A673 (cell line): ENCODE measurements around the gene STXBP5L. TPM values are rescaled to one million over a fixed set of nuclear protein-coding genes. Genes with fewer than 3 reads are reported as not detected.
"Not testable (repeated sequence)": the region's sequence is repeated elsewhere in the genome, so short reads cannot be mapped to it uniquely, and the experiment has no call there.

Experiments used
- BruUV-seq: library from RNA; stranded (reverse); fragments of 400-500 nt; replicated peaks from 2 replicates; lab custom pipeline; 2021; lab: Mats Ljungman, UMichigan
- CTCF ChIA-PET: fragments of 300-600 bp; sonication (Branson Sonifier 250); formaldehyde crosslinking; loops from one replicate; lab custom pipeline; 2022; ENCODE audit warnings: antibody characterized with exemption; lab: Charles Lee
- POLR2A ChIA-PET: fragments of 300-600 bp; sonication (Branson Sonifier 250); formaldehyde crosslinking; loops from one replicate; lab custom pipeline; 2022; ENCODE audit warnings: antibody characterized with exemption; ENCODE audit not compliant: low non-redundant PET; lab: Charles Lee
- DNase-seq: peaks from one replicate; pipeline ENCODE4 v3.0.0-alpha.2; 2015; ENCODE audit warnings: low spot score
- H3K27ac ChIP-seq: fragments of 200-600 bp; sonication (generic); 2 replicates; pipeline ENCODE4 v1.5.1; 2016; ENCODE audit warnings: mixed run types, low read depth, mild to moderate bottlenecking, mixed read lengths, antibody characterized with exemption, low read length; ENCODE audit not compliant: poor library complexity, severe bottlenecking
- H3K27me3 ChIP-seq: fragments of 200-600 bp; sonication (generic); replicated peaks from 2 replicates; pipeline ENCODE4 v1.6.1; 2017; ENCODE audit warnings: mixed run types, low read depth, mild to moderate bottlenecking, mixed read lengths, antibody characterized with exemption, low read length; ENCODE audit not compliant: insufficient read depth, poor library complexity
- H3K36me3 ChIP-seq: fragments of 200-600 bp; sonication (generic); 2 replicates; pipeline ENCODE4 v1.6.1; 2016; ENCODE audit warnings: mixed run types, mild to moderate bottlenecking, mixed read lengths, antibody characterized with exemption, low read length; ENCODE audit not compliant: insufficient read depth, poor library complexity, severe bottlenecking
- H3K4me1 ChIP-seq: fragments of 200-600 bp; sonication (generic); 2 replicates; pipeline ENCODE4 v1.6.1; 2017; ENCODE audit warnings: mixed run types, mild to moderate bottlenecking, mixed read lengths, antibody characterized with exemption, low read length; ENCODE audit not compliant: insufficient read depth, poor library complexity, severe bottlenecking
- H3K4me3 ChIP-seq: fragments of 200-600 bp; sonication (generic); 2 replicates; pipeline ENCODE4 v1.5.1; 2016; ENCODE audit warnings: low read depth, mixed run types, mild to moderate bottlenecking, mixed read lengths, low read length; ENCODE audit not compliant: poor library complexity, severe bottlenecking
- H3K9me3 ChIP-seq: fragments of 200-600 bp; sonication (generic); 2 replicates; pipeline ENCODE4 v1.6.1; 2016; ENCODE audit warnings: mixed run types, low read depth, mild to moderate bottlenecking, mixed read lengths, antibody characterized with exemption, low read length; ENCODE audit not compliant: poor library complexity, severe bottlenecking
- CTCF ChIP-seq: fragments of 300-800, 200-600 bp; sonication (generic); conservative IDR thresholded peaks from 2 replicates; pipeline ENCODE4 v1.5.1; 2017; ENCODE audit warnings: low read depth, mild to moderate bottlenecking, antibody characterized with exemption, low read length, moderate library complexity, mixed read lengths
- EZH2 ChIP-seq: fragments of 200-600 bp; sonication (generic); IDR thresholded peaks from 2 replicates; pipeline ENCODE4 v1.6.1; 2017; ENCODE audit warnings: borderline replicate concordance, low read depth, mild to moderate bottlenecking, mixed read lengths, antibody characterized with exemption, low read length; ENCODE audit not compliant: poor library complexity, severe bottlenecking
- intact Hi-C: fragments of 100-400 bp; cut with micrococcal nuclease; formaldehyde crosslinking; loops from one replicate; pipeline ENCODE4 v1.10.0; 2022; ENCODE audit not compliant: unreplicated experiment
- total RNA-seq: library from RNA; stranded (reverse); gene quantifications from 2 replicates; pipeline ENCODE4 v1.2.3, GENCODE V29; 2021

The STXBP5L gene
- total RNA-seq, 1 experiment from 2014 or later, result not detected

GRCh38 chr3:121330634-121331033, 422.6 kb downstream of the STXBP5L start:
- ChIA-PET POLR2A (no interaction called here), CTCF (no interaction called here)
- H3K4me3 ChIP-seq, result no peak overlapping the region
- H3K9me3 ChIP-seq, result no peaks in the 10 kb centered on the region
- TF ChIP-seq CTCF, result no peak
- no peak for TF ChIP-seq EZH2
- H3K27me3 ChIP-seq, result no peaks in the 10 kb centered on the region
- intact Hi-C loops, result no loop called here
- DNase-seq, result no peak
- H3K4me1 ChIP-seq, result no peaks in the 10 kb centered on the region
- BruUV-seq, result no TSS peak
- H3K27ac ChIP-seq, result no peak overlapping the region
- H3K36me3 ChIP-seq, result no peaks in the 10 kb centered on the region

- H3K4me3 ChIP-seq, H3K27ac ChIP-seq, H3K4me1 ChIP-seq, H3K27me3 ChIP-seq, intact Hi-C loops, CTCF ChIA-PET, H3K36me3 ChIP-seq, BruUV-seq, DNase-seq, H3K9me3 ChIP-seq: not testable (repeated sequence)
- POLR2A ChIA-PET, result interaction anchor here (0.7 kb wide), 1 partner anchor 299 kb away, joined by 3 read pairs; no protein-coding TSS in a partner anchor
Observed at GRCh38 chr3:121355960-121356359, 448.0 kb downstream of the STXBP5L start.

GRCh38 chr3:121362035-121362734, 454.2 kb downstream of the STXBP5L start:
- Histone ChIP-seq H3K4me1 (no peaks in the 10 kb centered on the region), H3K27me3 (no peaks in the 10 kb centered on the region), H3K9me3 (no peaks in the 10 kb centered on the region), H3K36me3 (no peaks in the 10 kb centered on the region), H3K4me3 (no peak overlapping the region), H3K27ac (no peak overlapping the region)
- no peak for DNase-seq
- no TSS peak for BruUV-seq
- CTCF ChIA-PET, result no interaction called here
- TF ChIP-seq EZH2, result no peak
- TF ChIP-seq CTCF, result no peak
- POLR2A ChIA-PET, result no interaction called here
- intact Hi-C loops, result no loop called here

GRCh38 chr3:121388308-121388707, 480.3 kb downstream of the STXBP5L start:
- H3K4me1 ChIP-seq, DNase-seq, H3K4me3 ChIP-seq, BruUV-seq, POLR2A ChIA-PET, H3K27ac ChIP-seq, intact Hi-C loops, H3K36me3 ChIP-seq, CTCF ChIA-PET, H3K9me3 ChIP-seq, H3K27me3 ChIP-seq: not testable (repeated sequence)

GRCh38 chr3:121395967-121396366, 488.0 kb downstream of the STXBP5L start:
- intact Hi-C loops, CTCF ChIA-PET, H3K27ac ChIP-seq, BruUV-seq, POLR2A ChIA-PET, H3K27me3 ChIP-seq, H3K4me3 ChIP-seq, H3K4me1 ChIP-seq, DNase-seq, H3K36me3 ChIP-seq, H3K9me3 ChIP-seq: not testable (repeated sequence)

GRCh38 chr3:121398051-121398450, 490.0 kb downstream of the STXBP5L start:
- H3K4me3 ChIP-seq, H3K36me3 ChIP-seq, CTCF ChIA-PET, POLR2A ChIA-PET, H3K27me3 ChIP-seq, H3K9me3 ChIP-seq, BruUV-seq, H3K4me1 ChIP-seq, intact Hi-C loops: not testable (repeated sequence)
- peak overlapping the region; percentile 67 for H3K27ac ChIP-seq
- peak; percentile 34 for DNase-seq
